HG03139 (cell line): ENCODE results near the gene TMEM11.
"Not testable (repeated sequence)": the region's sequence is repeated elsewhere in the genome, so short reads cannot be mapped to it uniquely, and the experiment has no call there.

Source experiments
- ATAC-seq: cut with Tn5 transposase; IDR thresholded peaks from one replicate; pipeline ENCODE4 v1.9.1; 2021; ENCODE audit not compliant: unreplicated experiment

Gene TMEM11

GRCh38 chr17:21212826-21213637 is 929 bp downstream of the TMEM11 start:
- ATAC-seq = no peak

- no peak for ATAC-seq
Measured at GRCh38 chr17:21211825-21212479, 2.0 kb downstream of the TMEM11 start.

GRCh38 chr17:21210411-21211076 is 3.4 kb downstream of the TMEM11 start:
- no peak for ATAC-seq

GRCh38 chr17:21209511-21210175 is 4.3 kb downstream of the TMEM11 start:
- no peak for ATAC-seq

- no peak for ATAC-seq
Measured at GRCh38 chr17:21208352-21208751, 5.6 kb downstream of the TMEM11 start.

- ATAC-seq = no peak
Measured at GRCh38 chr17:21204935-21205334, 9.0 kb downstream of the TMEM11 start.

- ATAC-seq = no peak
Measured at GRCh38 chr17:21202512-21202911, 11.4 kb downstream of the TMEM11 start.

- ATAC-seq = no peak
Measured at GRCh38 chr17:21201874-21202273, 12.1 kb downstream of the TMEM11 start.

- ATAC-seq = no peak
Measured at GRCh38 chr17:21201298-21201595, 12.7 kb downstream of the TMEM11 start.

- no peak for ATAC-seq
Measured at GRCh38 chr17:21200590-21201297, 13.2 kb downstream of the TMEM11 start.

- no peak for ATAC-seq
Measured at GRCh38 chr17:21199856-21200255, 14.1 kb downstream of the TMEM11 start.

- ATAC-seq = no peak
Measured at GRCh38 chr17:21199311-21199710, 14.7 kb downstream of the TMEM11 start.

- ATAC-seq = no peak
Measured at GRCh38 chr17:21198411-21198810, 15.6 kb downstream of the TMEM11 start.

- ATAC-seq = no peak
Measured at GRCh38 chr17:21196126-21196525, 17.8 kb downstream of the TMEM11 start.

GRCh38 chr17:21194703-21195102 is 19.3 kb downstream of the TMEM11 start:
- no peak for ATAC-seq

- no peak for ATAC-seq
Measured at GRCh38 chr17:21194226-21194625, 19.7 kb downstream of the TMEM11 start.

- no peak for ATAC-seq
Measured at GRCh38 chr17:21193031-21193430, 20.9 kb downstream of the TMEM11 start.

GRCh38 chr17:21192414-21192813 is 21.5 kb downstream of the TMEM11 start:
- not testable (repeated sequence) for ATAC-seq

GRCh38 chr17:21191698-21192097 is 22.3 kb downstream of the TMEM11 start:
- no peak for ATAC-seq

GRCh38 chr17:21190078-21190477 is 23.9 kb downstream of the TMEM11 start:
- no peak for ATAC-seq

- ATAC-seq = no peak
Measured at GRCh38 chr17:21189361-21189760, 24.6 kb downstream of the TMEM11 start.
